CD14-positive monocyte (primary cell): ENCODE measurements around the gene NSG1. TPM values are rescaled to one million over a fixed set of nuclear protein-coding genes. Genes with fewer than 3 reads are reported as not detected.
A peak's percentile ranks its signal among the peaks of the same experiment; 100 is the strongest.

Experiments used
- DNase-seq, 3 donors: peaks; one replicate each; pipeline ENCODE4 v3.0.0-alpha.2; 2011 to 2022
- H2AFZ ChIP-seq: 2 replicates; pipeline ENCODE4 v1.6.0; 2012; ENCODE audit warnings: mild to moderate bottlenecking, low read depth, low read length, inconsistent platforms; ENCODE audit not compliant: insufficient read depth, poor library complexity, severe bottlenecking
- H3K27ac ChIP-seq, 2 donors: 1 replicate in 1 of 2; 2 replicates in 1 of 2; pipeline ENCODE4 v1.5.1; 2012 to 2013; ENCODE audit warnings: low read length in 2 of 2, control low read depth in 1 of 2, inconsistent platforms in 1 of 2, low read depth in 1 of 2, mild to moderate bottlenecking in 1 of 2
- H3K27me3 ChIP-seq, 2 donors: one replicate each; pipeline versions ENCODE4 v1.6.0 to v1.6.1; 2011 to 2013; ENCODE audit warnings: low read length in 2 of 2; ENCODE audit not compliant: control insufficient read depth in 2 of 2, insufficient read depth in 2 of 2
- H3K36me3 ChIP-seq, 2 donors: replicated peaks in 1 of 2; 1 replicate in 1 of 2; 2 replicates in 1 of 2; pipeline versions ENCODE4 v1.5.1 to v1.6.1; 2012 to 2013; ENCODE audit warnings: low read length in 2 of 2, control low read depth in 1 of 2, inconsistent platforms in 1 of 2, mild to moderate bottlenecking in 1 of 2; ENCODE audit not compliant: insufficient read depth in 2 of 2, control insufficient read depth in 1 of 2
- H3K4me1 ChIP-seq, 2 donors: 1 replicate in 1 of 2; 2 replicates in 1 of 2; pipeline versions ENCODE4 v1.5.1 to v1.6.1; 2012 to 2013; ENCODE audit warnings: low read length in 2 of 2, control low read depth in 1 of 2, inconsistent platforms in 1 of 2, mild to moderate bottlenecking in 1 of 2, moderate library complexity in 1 of 2; ENCODE audit not compliant: insufficient read depth in 2 of 2, control insufficient read depth in 1 of 2
- H3K4me2 ChIP-seq: replicated peaks from 2 replicates; pipeline ENCODE3; 2012; ENCODE audit warnings: low read length, moderate library complexity, mild to moderate bottlenecking; ENCODE audit not compliant: poor library complexity, severe bottlenecking; ENCODE audit errors: extremely low read depth
- H3K4me3 ChIP-seq, 3 experiments: fragments of 200-600 bp in 1 of 3; sonication (generic) in 1 of 3; replicated peaks in 1 of 3; 1 replicate in 2 of 3; 2 replicates in 1 of 3; pipeline ENCODE4 v1.5.1; 2011 to 2013; ENCODE audit warnings: low read length in 3 of 3, mild to moderate bottlenecking in 3 of 3, control low read depth in 2 of 3, low read depth in 2 of 3, inconsistent platforms in 1 of 3, moderate library complexity in 1 of 3
- H3K79me2 ChIP-seq: 2 replicates; pipeline ENCODE4 v1.6.0; 2012; ENCODE audit warnings: mild to moderate bottlenecking, control low read depth, inconsistent platforms, low read length, moderate library complexity; ENCODE audit not compliant: insufficient read depth
- H3K9ac ChIP-seq: 2 replicates; pipeline ENCODE4 v1.6.0; 2017; ENCODE audit warnings: low read length, mild to moderate bottlenecking; ENCODE audit not compliant: insufficient read depth, poor library complexity, severe bottlenecking
- H3K9me3 ChIP-seq, 2 donors: replicated peaks in 1 of 2; 1 replicate in 1 of 2; 2 replicates in 1 of 2; pipeline versions ENCODE4 v1.5.1 to v1.6.1; 2012 to 2013; ENCODE audit warnings: low read length in 2 of 2, control low read depth in 1 of 2; ENCODE audit not compliant: control insufficient read depth in 1 of 2, insufficient read depth in 1 of 2
- H4K20me1 ChIP-seq: 2 replicates; pipeline ENCODE4 v1.6.0; 2012; ENCODE audit warnings: mild to moderate bottlenecking, low read length, control low read depth, moderate library complexity; ENCODE audit not compliant: insufficient read depth
- H3K27ac Mint-ChIP-seq, 7 donors: one replicate each; pipeline ENCODE4 v1.8.0; 2020; ENCODE audit warnings: mild to moderate bottlenecking in 7 of 7, mixed read lengths in 7 of 7, moderate library complexity in 6 of 7, inconsistent platforms in 2 of 7
- H3K27me3 Mint-ChIP-seq, 3 donors: one replicate each; pipeline ENCODE4 v1.8.0; 2021 to 2022; ENCODE audit warnings: low read depth in 3 of 3, mild to moderate bottlenecking in 3 of 3, mixed read lengths in 3 of 3, moderate library complexity in 3 of 3, inconsistent platforms in 1 of 3
- H3K36me3 Mint-ChIP-seq, 2 donors: one replicate each; pipeline ENCODE4 v1.8.0; 2020; ENCODE audit warnings: mixed read lengths in 2 of 2, inconsistent platforms in 1 of 2, mild to moderate bottlenecking in 1 of 2
- H3K4me1 Mint-ChIP-seq: one replicate; pipeline ENCODE4 v1.8.0; 2020; ENCODE audit warnings: mild to moderate bottlenecking, mixed read lengths
- H3K4me3 Mint-ChIP-seq, 2 donors: one replicate each; pipeline ENCODE4 v1.8.0; 2020; ENCODE audit warnings: mild to moderate bottlenecking in 2 of 2, mixed read lengths in 2 of 2, moderate library complexity in 1 of 2
- H3K9me3 Mint-ChIP-seq, 7 donors: one replicate each; pipeline ENCODE4 v1.8.0; 2020 to 2022; ENCODE audit warnings: mixed read lengths in 7 of 7, mild to moderate bottlenecking in 6 of 7, moderate library complexity in 6 of 7, inconsistent platforms in 2 of 7
- CTCF ChIP-seq: fragments of 200-600 bp; IDR thresholded peaks from one replicate; pipeline ENCODE4 v1.8.0; 2022; ENCODE audit warnings: antibody characterized with exemption, mild to moderate bottlenecking
- WGBS: methylation state at CpG from one replicate; pipeline ENCODE4 v1.1.5; 2013; ENCODE audit warnings: missing lambda C conversion rate; ENCODE audit not compliant: insufficient coverage; 5-methylcytosine and 5-hydroxymethylcytosine counted together
- intact Hi-C, 2 donors: fragments of 100-400 bp; cut with micrococcal nuclease; formaldehyde crosslinking; loops; one replicate each; pipeline versions ENCODE4 v1.15.0 to v1.15.1; 2023
- polyA plus RNA-seq, 3 donors: library from polyadenylated mRNA; depleted of rRNA in 1 of 3; unstranded in 2 of 3; stranded (reverse) in 1 of 3; fragments of 300-500 nt in 2 of 3; fragments of >200 nt in 1 of 3; fragmentation: Illumina TruSeq in 2 of 3; gene quantifications; 1 replicate in 2 of 3; 2 replicates in 1 of 3; pipeline ENCODE4 v1.2.3, GENCODE V29; 2012 to 2021

The NSG1 gene
- polyA plus RNA-seq, 3 donors, result 0.10 TPM; not detected in 2

- no peak for DNase-seq
- Mint-ChIP-seq H3K9me3 (no peaks in the 10 kb centered on the region), H3K4me1 (no peaks in the 10 kb centered on the region), H3K27ac (peak overlapping the region in 2 of 7 donors; percentile 46 to 56), H3K36me3 (peaks cover 64 to 77% of the 10 kb centered on the region in 2 donors), H3K27me3 (no peaks in the 10 kb centered on the region), H3K4me3 (no peak overlapping the region)
- H3K36me3 ChIP-seq, result peaks cover 66 to 98% of the 10 kb centered on the region in 2 donors
- no peak for TF ChIP-seq CTCF
- 97% methylated on average over 10 of the region's 11 CpGs for WGBS
- H3K4me1 ChIP-seq, result no peaks in the 10 kb centered on the region
- intact Hi-C loops, result loop anchor here in 1 of 2 donors (5.0 kb wide), 1 partner anchor 170 kb away; no protein-coding TSS in a partner anchor
- no peaks in the 10 kb centered on the region for H3K9me3 ChIP-seq
- H3K27me3 ChIP-seq, result no peaks in the 10 kb centered on the region
- no peak overlapping the region for H3K4me3 ChIP-seq
- H3K9ac ChIP-seq, result no peak overlapping the region
- no peaks in the 10 kb centered on the region for H3K79me2 ChIP-seq
- H2AFZ ChIP-seq, result no peak overlapping the region
- H4K20me1 ChIP-seq, result no peaks in the 10 kb centered on the region
- no peak overlapping the region for H3K27ac ChIP-seq
- no peak overlapping the region for H3K4me2 ChIP-seq
These were observed 45.6 kb downstream of the NSG1 start for GRCh38 chr4:4432341-4433125.

GRCh38 chr4:4433941-4434340, 47.0 kb downstream of the NSG1 start:
- H3K9me3 ChIP-seq, result no peaks in the 10 kb centered on the region
- H3K27me3 ChIP-seq, result no peaks in the 10 kb centered on the region
- no peak for TF ChIP-seq CTCF
- intact Hi-C loops, result loop anchor here in 1 of 2 donors (5.0 kb wide), 1 partner anchor 172 kb away; no protein-coding TSS in a partner anchor
- WGBS, result 100% methylated on average over 3 of the region's 4 CpGs
- no peak overlapping the region for H3K27ac ChIP-seq
- DNase-seq, result no peak
- H2AFZ ChIP-seq, result no peak overlapping the region
- no peaks in the 10 kb centered on the region for H3K27me3 Mint-ChIP-seq
- H3K4me3 ChIP-seq, result no peak overlapping the region
- H3K36me3 Mint-ChIP-seq, result peaks cover 65 to 74% of the 10 kb centered on the region in 2 donors
- no peak overlapping the region for H3K4me3 Mint-ChIP-seq
- H4K20me1 ChIP-seq, result no peaks in the 10 kb centered on the region
- no peak overlapping the region for H3K4me2 ChIP-seq
- no peak overlapping the region for H3K9ac ChIP-seq
- H3K36me3 ChIP-seq, result peaks cover 65 to 95% of the 10 kb centered on the region in 2 donors
- no peaks in the 10 kb centered on the region for H3K79me2 ChIP-seq
- H3K4me1 Mint-ChIP-seq, result no peaks in the 10 kb centered on the region
- H3K27ac Mint-ChIP-seq, result no peak overlapping the region
- no peaks in the 10 kb centered on the region for H3K9me3 Mint-ChIP-seq
- no peaks in the 10 kb centered on the region for H3K4me1 ChIP-seq
